CD4-positive, CD25-positive, alpha-beta regulatory T cell (primary cell): ENCODE measurements around the gene CDSN. TPM values are rescaled to one million over a fixed set of nuclear protein-coding genes. Genes with fewer than 3 reads are reported as not detected.
A peak's percentile ranks its signal among the peaks of the same experiment; 100 is the strongest.

Experiments used
- ATAC-seq, 2 donors: fragments of 150-1000 bp; cut with Tn5 transposase; one replicate each; pipeline ENCODE4 v1.10.0; 2021; ENCODE audit warnings: low read depth in 2 of 2, moderate number of reproducible peaks in 2 of 2, moderate library complexity in 1 of 2
- DNase-seq, 3 donors: peaks; one replicate each; pipeline versions ENCODE4 v3.0.0 to v3.0.0-alpha.2; 2012 to 2022; ENCODE audit warnings: mixed read lengths in 1 of 3
- H3K27ac ChIP-seq: one replicate; pipeline ENCODE4 v1.7.0; 2013; ENCODE audit warnings: mild to moderate bottlenecking, low read length; ENCODE audit not compliant: insufficient read depth, poor library complexity, severe bottlenecking
- H3K27me3 ChIP-seq: one replicate; pipeline ENCODE4 v1.7.0; 2013; ENCODE audit warnings: low read length; ENCODE audit not compliant: control insufficient read depth, insufficient read depth
- H3K36me3 ChIP-seq: one replicate; pipeline ENCODE4 v1.7.0; 2013; ENCODE audit warnings: mild to moderate bottlenecking, low read length, moderate library complexity; ENCODE audit not compliant: control insufficient read depth, insufficient read depth
- H3K4me1 ChIP-seq: 2 replicates; pipeline ENCODE4 v1.7.0; 2013; ENCODE audit warnings: mild to moderate bottlenecking, low read length; ENCODE audit not compliant: insufficient read depth, control insufficient read depth, poor library complexity, severe bottlenecking
- H3K4me3 ChIP-seq: one replicate; pipeline ENCODE4 v1.7.0; 2013; ENCODE audit warnings: low read depth, mild to moderate bottlenecking, low read length, moderate library complexity
- H3K9me3 ChIP-seq, 2 experiments: 1 replicate in 1 of 2; 2 replicates in 1 of 2; pipeline ENCODE4 v1.7.0; 2013; ENCODE audit warnings: low read length in 2 of 2, mild to moderate bottlenecking in 1 of 2, moderate library complexity in 1 of 2; ENCODE audit not compliant: control insufficient read depth in 2 of 2
- H3K27ac Mint-ChIP-seq, 3 donors: one replicate each; pipeline ENCODE4 v1.8.0; 2020 to 2022; ENCODE audit warnings: mild to moderate bottlenecking in 3 of 3, mixed read lengths in 3 of 3, moderate library complexity in 2 of 3
- H3K27me3 Mint-ChIP-seq: one replicate; pipeline ENCODE4 v1.8.0; 2022; ENCODE audit warnings: mild to moderate bottlenecking, mixed read lengths
- H3K36me3 Mint-ChIP-seq: one replicate; pipeline ENCODE4 v1.8.0; 2020; ENCODE audit warnings: mixed read lengths
- H3K4me1 Mint-ChIP-seq, 4 donors: one replicate each; pipeline ENCODE4 v1.8.0; 2020 to 2022; ENCODE audit warnings: mixed read lengths in 4 of 4, mild to moderate bottlenecking in 1 of 4
- H3K4me3 Mint-ChIP-seq, 4 donors: one replicate each; pipeline ENCODE4 v1.8.0; 2020 to 2022; ENCODE audit warnings: mild to moderate bottlenecking in 4 of 4, mixed read lengths in 4 of 4, moderate library complexity in 3 of 4
- H3K9me3 Mint-ChIP-seq, 7 donors: one replicate each; pipeline ENCODE4 v1.8.0; 2020 to 2022; ENCODE audit warnings: mixed read lengths in 7 of 7, mild to moderate bottlenecking in 3 of 7, moderate library complexity in 2 of 7
- polyA plus RNA-seq, 4 donors: library from polyadenylated mRNA; unstranded; fragments of 300-500 nt; fragmentation: Illumina TruSeq; gene quantifications; one replicate each; pipeline ENCODE4 v1.2.3, GENCODE V29; 2021
- total RNA-seq: library from RNA; stranded (reverse); gene quantifications from one replicate; pipeline ENCODE4 v1.2.3, GENCODE V29; 2022

Gene CDSN
- total and polyA plus RNA-seq, 5 donors from 2014 or later, result not detected

- no peaks in the 10 kb centered on the region for H3K27me3 ChIP-seq
- H3K9me3 ChIP-seq, result no peaks in the 10 kb centered on the region
- H3K36me3 Mint-ChIP-seq, result no peaks in the 10 kb centered on the region
- no peak overlapping the region for H3K4me3 ChIP-seq
- DNase-seq (no peak), ATAC-seq (no peak)
- no peak overlapping the region for H3K27ac ChIP-seq
- peak overlapping the region in 2 of 4 donors; percentile 43 to 53 for H3K4me3 Mint-ChIP-seq
- H3K4me1 Mint-ChIP-seq, result peaks cover 26 to 62% (median 33%) of the 10 kb centered on the region in 4 donors
- peaks cover 0 to 3% (median 0%) of the 10 kb centered on the region in 7 donors for H3K9me3 Mint-ChIP-seq
- peak overlapping the region in 2 of 3 donors; percentile 38 to 96 for H3K27ac Mint-ChIP-seq
- H3K27me3 Mint-ChIP-seq, result peaks cover 15% of the 10 kb centered on the region
- peaks cover 40% of the 10 kb centered on the region for H3K4me1 ChIP-seq
- no peaks in the 10 kb centered on the region for H3K36me3 ChIP-seq
Measured at GRCh38 chr6:31096215-31096614, 24.0 kb downstream of the CDSN start.

GRCh38 chr6:31094389-31094881 lies 25.8 kb downstream of the CDSN start:
- Mint-ChIP-seq H3K27ac (peak overlapping the region; percentile 89 to 100 (median 90)), H3K27me3 (no peaks in the 10 kb centered on the region), H3K4me3 (peak overlapping the region; percentile 38 to 80 (median 74)), H3K4me1 (peaks cover 17 to 67% (median 33%) of the 10 kb centered on the region in 4 donors), H3K36me3 (no peaks in the 10 kb centered on the region), H3K9me3 (peaks cover 0 to 2% (median 0%) of the 10 kb centered on the region in 7 donors)
- no peaks in the 10 kb centered on the region for H3K27me3 ChIP-seq
- H3K4me1 ChIP-seq, result peaks cover 40% of the 10 kb centered on the region
- DNase-seq (peak in 2 of 3 donors; percentile 65 to 91), ATAC-seq (peak; percentile 92 to 94)
- H3K9me3 ChIP-seq, result no peaks in the 10 kb centered on the region
- peak overlapping the region; percentile 44 for H3K27ac ChIP-seq
- H3K36me3 ChIP-seq, result no peaks in the 10 kb centered on the region
- peak overlapping the region; percentile 47 for H3K4me3 ChIP-seq

GRCh38 chr6:31092769-31093505 lies 27.3 kb downstream of the CDSN start:
- H3K36me3 ChIP-seq, result no peaks in the 10 kb centered on the region
- Mint-ChIP-seq H3K36me3 (no peaks in the 10 kb centered on the region), H3K27ac (peak overlapping the region in 1 of 3 donors; percentile 91), H3K4me1 (peaks cover 16 to 61% (median 33%) of the 10 kb centered on the region in 4 donors), H3K9me3 (peaks cover 0 to 2% (median 0%) of the 10 kb centered on the region in 7 donors), H3K4me3 (peak overlapping the region in 1 of 4 donors; percentile 21), H3K27me3 (no peaks in the 10 kb centered on the region)
- no peak overlapping the region for H3K27ac ChIP-seq
- no peak for ATAC-seq
- H3K4me1 ChIP-seq, result peaks cover 40% of the 10 kb centered on the region
- DNase-seq, result no peak
- no peaks in the 10 kb centered on the region for H3K27me3 ChIP-seq
- H3K9me3 ChIP-seq, result no peaks in the 10 kb centered on the region
- H3K4me3 ChIP-seq, result no peak overlapping the region

GRCh38 chr6:31092238-31092637 lies 28.0 kb downstream of the CDSN start:
- H3K4me3 ChIP-seq, result no peak overlapping the region
- Mint-ChIP-seq H3K9me3 (peaks cover 0 to 2% (median 0%) of the 10 kb centered on the region in 7 donors), H3K27me3 (no peaks in the 10 kb centered on the region), H3K4me3 (no peak overlapping the region), H3K4me1 (peaks cover 16 to 60% (median 34%) of the 10 kb centered on the region in 4 donors), H3K36me3 (no peaks in the 10 kb centered on the region), H3K27ac (peak overlapping the region in 2 of 3 donors; percentile 42 to 57)
- H3K9me3 ChIP-seq, result no peaks in the 10 kb centered on the region
- DNase-seq (no peak), ATAC-seq (no peak)
- no peaks in the 10 kb centered on the region for H3K36me3 ChIP-seq
- no peaks in the 10 kb centered on the region for H3K27me3 ChIP-seq
- peaks cover 40% of the 10 kb centered on the region for H3K4me1 ChIP-seq
- no peak overlapping the region for H3K27ac ChIP-seq

- H3K36me3 ChIP-seq, result no peaks in the 10 kb centered on the region
- no peak overlapping the region for H3K27ac ChIP-seq
- peak overlapping the region in 2 of 3 donors; percentile 20 to 64 for H3K27ac Mint-ChIP-seq
- no peaks in the 10 kb centered on the region for H3K9me3 ChIP-seq
- no peaks in the 10 kb centered on the region for H3K27me3 Mint-ChIP-seq
- H3K4me1 ChIP-seq, result peaks cover 36% of the 10 kb centered on the region
- no peaks in the 10 kb centered on the region for H3K36me3 Mint-ChIP-seq
- H3K4me3 Mint-ChIP-seq, result no peak overlapping the region
- H3K4me1 Mint-ChIP-seq, result peaks cover 16 to 60% (median 34%) of the 10 kb centered on the region in 4 donors
- peaks cover 2% of the 10 kb centered on the region for H3K27me3 ChIP-seq
- no peak for ATAC-seq
- no peak overlapping the region for H3K4me3 ChIP-seq
- no peak for DNase-seq
- peaks cover 0 to 2% (median 0%) of the 10 kb centered on the region in 7 donors for H3K9me3 Mint-ChIP-seq
Measured at GRCh38 chr6:31091680-31092079, 28.6 kb downstream of the CDSN start.

- Mint-ChIP-seq H3K9me3 (peaks cover 0 to 2% (median 0%) of the 10 kb centered on the region in 7 donors), H3K36me3 (no peaks in the 10 kb centered on the region), H3K27me3 (no peaks in the 10 kb centered on the region), H3K4me3 (no peak overlapping the region), H3K27ac (peak overlapping the region in 2 of 3 donors; percentile 64 to 84), H3K4me1 (peaks cover 16 to 53% (median 30%) of the 10 kb centered on the region in 4 donors)
- Histone ChIP-seq H3K9me3 (no peaks in the 10 kb centered on the region), H3K4me1 (peaks cover 28% of the 10 kb centered on the region), H3K27ac (no peak overlapping the region), H3K4me3 (no peak overlapping the region), H3K27me3 (peaks cover 2% of the 10 kb centered on the region), H3K36me3 (no peaks in the 10 kb centered on the region)
- DNase-seq, result no peak
- ATAC-seq, result no peak
Measured at GRCh38 chr6:31090973-31091364, 29.3 kb downstream of the CDSN start.

- no peak overlapping the region for H3K4me3 ChIP-seq
- H3K27ac Mint-ChIP-seq, result peak overlapping the region in 1 of 3 donors; percentile 84
- H3K9me3 ChIP-seq, result no peaks in the 10 kb centered on the region
- no peaks in the 10 kb centered on the region for H3K36me3 ChIP-seq
- peaks cover 0 to 2% (median 0%) of the 10 kb centered on the region in 7 donors for H3K9me3 Mint-ChIP-seq
- H3K36me3 Mint-ChIP-seq, result no peaks in the 10 kb centered on the region
- peaks cover under 1% of the 10 kb centered on the region for H3K27me3 Mint-ChIP-seq
- ATAC-seq, result no peak
- H3K4me1 ChIP-seq, result peaks cover 24% of the 10 kb centered on the region
- H3K27me3 ChIP-seq, result peaks cover 2% of the 10 kb centered on the region
- H3K27ac ChIP-seq, result no peak overlapping the region
- peaks cover 16 to 48% (median 27%) of the 10 kb centered on the region in 4 donors for H3K4me1 Mint-ChIP-seq
- no peak for DNase-seq
- H3K4me3 Mint-ChIP-seq, result no peak overlapping the region
Measured at GRCh38 chr6:31090275-31090972, 29.8 kb downstream of the CDSN start.
